ENCODE results near the gene HSD17B7.
"Not testable (repeated sequence)": the region's sequence is repeated elsewhere in the genome, so short reads cannot be mapped to it uniquely, and the experiment has no call there.

The HSD17B7 gene

DNA sequence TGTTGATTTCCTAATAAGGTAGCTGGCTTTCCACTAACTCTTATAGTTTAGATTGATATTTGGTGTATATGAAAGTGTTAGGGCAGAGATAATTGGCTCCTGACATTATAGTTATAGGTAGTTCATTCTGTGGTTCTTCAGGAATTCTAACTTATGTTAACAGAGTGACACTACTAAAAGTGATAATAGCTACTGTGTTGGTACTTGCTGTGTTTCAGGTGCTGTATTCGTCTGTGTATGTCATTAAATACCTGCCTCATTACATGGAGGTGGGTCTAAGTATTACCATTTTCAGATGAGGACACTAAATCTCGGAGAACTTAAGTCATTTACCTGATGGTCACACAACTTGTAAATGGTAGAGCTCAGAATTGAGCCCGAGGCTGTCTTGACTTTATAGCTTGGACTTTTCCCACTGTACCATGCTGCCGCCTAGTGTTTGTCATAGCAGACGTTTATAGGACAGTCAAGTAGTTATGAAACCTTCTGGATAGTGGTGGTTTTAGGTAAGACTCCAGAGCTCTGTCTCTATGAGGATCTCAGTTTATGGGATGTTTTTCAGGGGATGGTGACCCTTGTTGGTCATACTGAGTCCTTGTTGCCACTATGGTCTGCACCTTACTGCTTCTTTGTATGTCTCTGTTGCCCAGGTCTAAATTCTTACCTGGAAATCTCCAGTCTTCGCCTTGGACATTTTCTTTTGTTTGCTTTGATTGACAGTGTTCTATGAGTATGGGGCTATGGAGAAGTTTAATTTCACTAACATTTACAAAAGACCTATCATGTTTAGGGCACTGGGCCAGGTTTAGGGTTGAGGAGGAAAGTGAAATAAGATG lies 9.7 kb downstream of the HSD17B7 start:
- TF ChIP-seq, protein P1, sequence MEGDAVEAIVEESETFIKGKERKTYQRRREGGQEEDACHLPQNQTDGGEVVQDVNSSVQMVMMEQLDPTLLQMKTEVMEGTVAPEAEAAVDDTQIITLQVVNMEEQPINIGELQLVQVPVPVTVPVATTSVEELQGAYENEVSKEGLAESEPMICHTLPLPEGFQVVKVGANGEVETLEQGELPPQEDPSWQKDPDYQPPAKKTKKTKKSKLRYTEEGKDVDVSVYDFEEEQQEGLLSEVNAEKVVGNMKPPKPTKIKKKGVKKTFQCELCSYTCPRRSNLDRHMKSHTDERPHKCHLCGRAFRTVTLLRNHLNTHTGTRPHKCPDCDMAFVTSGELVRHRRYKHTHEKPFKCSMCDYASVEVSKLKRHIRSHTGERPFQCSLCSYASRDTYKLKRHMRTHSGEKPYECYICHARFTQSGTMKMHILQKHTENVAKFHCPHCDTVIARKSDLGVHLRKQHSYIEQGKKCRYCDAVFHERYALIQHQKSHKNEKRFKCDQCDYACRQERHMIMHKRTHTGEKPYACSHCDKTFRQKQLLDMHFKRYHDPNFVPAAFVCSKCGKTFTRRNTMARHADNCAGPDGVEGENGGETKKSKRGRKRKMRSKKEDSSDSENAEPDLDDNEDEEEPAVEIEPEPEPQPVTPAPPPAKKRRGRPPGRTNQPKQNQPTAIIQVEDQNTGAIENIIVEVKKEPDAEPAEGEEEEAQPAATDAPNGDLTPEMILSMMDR (conservative IDR thresholded peaks at IDR 0.05; ENCODE audit: low read depth, low read length), result peak; percentile 78
- H3K4me1 ChIP-seq (ENCODE audit: low read depth, poor library complexity, severe bottlenecking), result peaks cover 18% of the 10 kb centered on the region
- not testable (repeated sequence) for H3K36me3 ChIP-seq (ENCODE audit: insufficient read depth); H3K9ac ChIP-seq; H3K27ac ChIP-seq; H3K79me2 ChIP-seq (ENCODE audit: insufficient read depth, low read depth); H3K4me2 ChIP-seq; H2AFZ ChIP-seq (ENCODE audit: low read depth); H3K4me3 ChIP-seq (IDR thresholded peaks at IDR 0.05; ENCODE audit: insufficient read depth, low read depth, low read length); H4K20me1 ChIP-seq (ENCODE audit: insufficient read depth); H3K27me3 ChIP-seq (ENCODE audit: insufficient read depth, low read depth)

DNA sequence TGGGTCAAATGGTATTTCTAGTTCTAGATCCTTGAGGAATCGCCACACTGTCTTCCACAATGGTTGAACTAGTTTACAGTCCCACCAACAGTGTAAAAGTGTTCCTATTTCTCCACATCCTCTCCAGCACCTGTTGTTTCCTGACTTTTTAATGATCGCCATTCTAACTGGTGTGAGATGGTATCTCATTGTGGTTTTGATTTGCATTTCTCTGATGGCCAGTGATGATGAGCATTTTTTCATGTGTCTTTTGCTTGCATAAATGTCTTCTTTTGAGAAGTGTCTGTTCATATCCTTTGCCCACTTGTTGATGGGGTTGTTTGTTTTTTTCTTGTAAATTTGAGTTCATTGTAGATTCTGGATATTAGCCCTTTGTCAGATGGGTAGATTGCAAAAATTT lies 17.0 kb downstream of the HSD17B7 start:
- H2AFZ ChIP-seq (ENCODE audit: low read depth); H3K79me2 ChIP-seq (ENCODE audit: insufficient read depth, low read depth); H3K4me3 ChIP-seq (IDR thresholded peaks at IDR 0.05; ENCODE audit: insufficient read depth, low read depth, low read length); H3K27me3 ChIP-seq (ENCODE audit: insufficient read depth, low read depth); H3K36me3 ChIP-seq (ENCODE audit: insufficient read depth); H3K4me2 ChIP-seq; H3K9ac ChIP-seq; H4K20me1 ChIP-seq (ENCODE audit: insufficient read depth); H3K27ac ChIP-seq; H3K4me1 ChIP-seq (ENCODE audit: low read depth, poor library complexity, severe bottlenecking): not testable (repeated sequence)

DNA sequence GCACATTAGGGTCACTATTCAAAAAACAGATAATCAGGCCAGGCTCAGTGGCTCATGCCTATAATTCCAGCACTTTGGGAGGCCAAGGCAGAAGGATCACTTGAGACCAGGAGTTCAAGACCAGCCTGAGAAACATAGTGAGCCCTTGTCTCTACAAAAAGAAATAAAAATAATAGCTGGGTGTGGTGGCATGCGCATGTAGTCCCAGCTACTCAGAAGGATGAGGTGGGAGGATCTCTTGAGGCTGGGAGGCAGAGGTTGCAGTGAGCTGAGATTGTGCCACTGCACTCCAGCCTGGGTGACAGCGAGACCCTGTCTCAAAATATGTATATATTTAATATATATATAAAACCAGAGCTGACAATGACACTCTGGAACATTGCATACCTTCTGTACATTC lies 21.9 kb downstream of the HSD17B7 start:
- H3K27ac ChIP-seq; H3K4me2 ChIP-seq; H4K20me1 ChIP-seq (ENCODE audit: insufficient read depth); H3K9ac ChIP-seq; H2AFZ ChIP-seq (ENCODE audit: low read depth); H3K36me3 ChIP-seq (ENCODE audit: insufficient read depth); H3K4me1 ChIP-seq (ENCODE audit: low read depth, poor library complexity, severe bottlenecking); H3K4me3 ChIP-seq (IDR thresholded peaks at IDR 0.05; ENCODE audit: insufficient read depth, low read depth, low read length); H3K27me3 ChIP-seq (ENCODE audit: insufficient read depth, low read depth); H3K79me2 ChIP-seq (ENCODE audit: insufficient read depth, low read depth): not testable (repeated sequence)

DNA sequence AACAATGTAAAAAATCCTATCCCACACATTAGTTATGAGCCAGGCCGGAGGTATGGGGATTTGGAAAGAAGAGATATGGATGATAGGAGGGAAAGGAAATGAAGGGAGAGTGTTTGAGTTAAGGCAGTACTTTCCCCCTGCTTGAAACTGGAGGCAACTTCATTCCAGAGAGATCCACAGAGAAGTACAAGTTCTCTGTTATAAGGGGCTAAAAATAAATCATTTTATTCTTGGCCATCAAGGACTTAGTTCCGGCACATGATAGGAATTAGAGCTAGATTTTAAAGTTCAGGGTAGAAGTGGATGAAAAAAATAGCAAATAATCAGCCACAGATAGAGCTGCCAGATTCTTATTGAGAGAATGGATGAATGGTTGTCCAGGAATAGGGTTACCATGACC lies 27.6 kb downstream of the HSD17B7 start:
- not testable (repeated sequence) for H4K20me1 ChIP-seq (ENCODE audit: insufficient read depth); H3K27ac ChIP-seq; H3K4me2 ChIP-seq; H3K9ac ChIP-seq; H3K27me3 ChIP-seq (ENCODE audit: insufficient read depth, low read depth); H3K4me3 ChIP-seq (IDR thresholded peaks at IDR 0.05; ENCODE audit: insufficient read depth, low read depth, low read length); H3K4me1 ChIP-seq (ENCODE audit: low read depth, poor library complexity, severe bottlenecking); H3K36me3 ChIP-seq (ENCODE audit: insufficient read depth); H3K79me2 ChIP-seq (ENCODE audit: insufficient read depth, low read depth); H2AFZ ChIP-seq (ENCODE audit: low read depth)

DNA sequence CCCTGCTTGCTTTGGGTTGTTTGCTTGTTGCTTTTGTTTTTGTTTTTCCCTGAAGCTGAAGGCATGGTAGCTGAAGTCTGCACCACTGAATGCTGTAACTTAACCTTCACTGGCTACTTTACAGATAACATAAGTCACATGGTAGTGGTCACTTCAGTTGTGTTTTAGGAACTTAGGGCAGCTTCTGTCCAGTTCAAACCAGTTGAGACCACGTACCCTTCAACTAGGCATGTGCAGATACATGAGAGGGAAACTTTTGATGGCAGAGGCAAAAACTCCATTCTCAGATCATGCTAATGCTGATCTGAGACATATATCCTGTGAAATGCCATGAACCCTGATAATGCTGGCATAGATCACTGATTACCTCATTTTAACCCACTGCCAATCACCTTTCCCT lies 28.2 kb downstream of the HSD17B7 start:
- H3K4me1 ChIP-seq (ENCODE audit: low read depth, poor library complexity, severe bottlenecking); H3K27me3 ChIP-seq (ENCODE audit: insufficient read depth, low read depth); H3K4me2 ChIP-seq; H3K79me2 ChIP-seq (ENCODE audit: insufficient read depth, low read depth); H3K4me3 ChIP-seq (IDR thresholded peaks at IDR 0.05; ENCODE audit: insufficient read depth, low read depth, low read length); H4K20me1 ChIP-seq (ENCODE audit: insufficient read depth); H3K9ac ChIP-seq; H2AFZ ChIP-seq (ENCODE audit: low read depth); H3K36me3 ChIP-seq (ENCODE audit: insufficient read depth); H3K27ac ChIP-seq: not testable (repeated sequence)

DNA sequence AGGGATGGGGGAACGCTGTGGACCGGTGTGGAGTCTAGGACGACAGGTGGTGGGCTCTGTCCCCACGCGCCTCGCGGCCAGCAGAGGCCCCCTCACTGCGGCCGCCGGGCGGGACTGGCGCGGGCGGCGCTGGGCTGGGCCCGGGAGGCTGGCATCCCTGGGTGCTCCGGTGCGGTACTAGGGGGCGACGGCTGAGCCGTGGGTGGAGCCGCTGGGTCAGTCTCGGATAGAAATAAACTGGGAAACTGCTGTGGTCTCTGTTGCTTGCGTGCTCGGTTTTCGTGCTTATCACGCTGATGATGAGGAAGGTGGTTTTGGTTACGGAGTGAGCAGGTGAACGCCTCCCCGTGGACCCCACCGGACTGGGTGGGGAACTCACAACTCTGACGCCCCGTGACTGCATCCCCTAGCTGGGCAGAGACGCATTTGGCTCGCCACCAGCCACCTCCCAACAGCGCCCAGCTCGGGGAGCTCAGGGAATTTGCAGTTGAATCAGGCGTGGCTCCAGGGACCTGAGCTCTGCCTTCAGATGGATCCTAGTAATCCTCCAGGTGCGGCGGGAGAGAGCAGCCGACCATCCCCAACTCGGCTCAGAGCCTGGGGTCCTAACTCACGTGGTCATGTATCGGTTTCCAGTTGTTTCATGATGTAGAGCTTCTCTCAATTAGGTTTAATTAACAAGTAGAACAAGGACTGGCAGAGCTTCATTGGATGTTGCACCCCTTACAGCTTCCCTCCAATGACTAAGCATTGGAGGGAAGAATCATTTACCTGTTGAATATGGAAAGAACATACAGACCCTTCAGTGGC lies 32.1 kb downstream of the HSD17B7 start:
- H3K27ac ChIP-seq, result no peak overlapping the region
- no peak overlapping the region for H2AFZ ChIP-seq (ENCODE audit: low read depth)
- H3K79me2 ChIP-seq (ENCODE audit: insufficient read depth, low read depth), result no peaks in the 10 kb centered on the region
- no peaks in the 10 kb centered on the region for H4K20me1 ChIP-seq (ENCODE audit: insufficient read depth)
- TF ChIP-seq, protein P1 (conservative IDR thresholded peaks at IDR 0.05; ENCODE audit: low read depth, low read length), result no peak
- H3K4me2 ChIP-seq, result no peak overlapping the region
- no peak overlapping the region for H3K4me3 ChIP-seq (IDR thresholded peaks at IDR 0.05; ENCODE audit: insufficient read depth, low read depth, low read length)
- H3K27me3 ChIP-seq (ENCODE audit: insufficient read depth, low read depth), result no peaks in the 10 kb centered on the region
- H3K4me1 ChIP-seq (ENCODE audit: low read depth, poor library complexity, severe bottlenecking), result no peaks in the 10 kb centered on the region
- H3K9ac ChIP-seq, result no peak overlapping the region
- H3K36me3 ChIP-seq (ENCODE audit: insufficient read depth), result no peaks in the 10 kb centered on the region

All from KMS-11 (cell line).